A549 treated with CORT108297 at 1 μM for 4 hours (cell line): ENCODE measurements around the gene FYTTD1. TPM values are rescaled to one million over a fixed set of nuclear protein-coding genes. Genes with fewer than 3 reads are reported as not detected.

ENCODE experiments used
- total RNA-seq: library from RNA; stranded (reverse); fragments of 200-300 nt; extraction: Qiagen RNA extraction; gene quantifications from 5 replicates; pipeline ENCODE4 v1.2.3, GENCODE V29; 2022

FYTTD1 gene
- total RNA-seq, result 20.9 to 31.7 TPM (median 28.3 TPM) in 5 replicates

GRCh38 chr3:197749601-197750395, at the start of gene FYTTD1:
FYTTD1 (plus strand) TSS chr3:197749883; CDS start chr3:197749972, 89 bp downstream.

GRCh38 chr3:197736491-197737318, 13.0 kb upstream of the FYTTD1 start, which contains the start of gene RUBCN:
RUBCN (minus strand) TSS chr3:197736904; CDS start chr3:197736719, 185 bp downstream.

GRCh38 chr3:197791113-197791891, 41.6 kb downstream of the FYTTD1 start, which contains the start of gene LRCH3:
LRCH3 (plus strand) TSS chr3:197791254; CDS start chr3:197791279, 25 bp downstream.

Other genes with a start within 250 kb of the FYTTD1 start
- gene BDH1, start 193.9 kb upstream of the FYTTD1 start, total RNA-seq, result 1.6 to 4.2 TPM (median 3.4 TPM) in 5 replicates
- gene RUBCN, start 13.0 kb upstream of the FYTTD1 start, total RNA-seq, result 7.0 to 10.3 TPM (median 9.1 TPM) in 5 replicates
- gene LRCH3, start 41.4 kb downstream of the FYTTD1 start, total RNA-seq, result 14.0 to 17.2 TPM (median 15.5 TPM) in 5 replicates
- 1,019 to 1,173 TPM (median 1,030 TPM) in 5 replicates for gene RPL35A, start 200.3 kb downstream of the FYTTD1 start, total RNA-seq
- 1.8 to 2.7 TPM (median 2.5 TPM) in 5 replicates for gene LMLN, start 210.3 kb downstream of the FYTTD1 start, total RNA-seq